ENCODE results near the gene RYR3.

RYR3 gene

GRCh38 chr15:33545866-33546265 is 235.1 kb downstream of the RYR3 start:
- Histone ChIP-seq H3F3A (ENCODE audit: insufficient read depth, low read length) (no peaks in the 10 kb centered on the region), H3K9ac (ENCODE audit: low read length) (no peak overlapping the region), H3K79me2 (ENCODE audit: low read length) (no peaks in the 10 kb centered on the region), H3K9me2 (replicated peaks; ENCODE audit: insufficient read depth, low read length) (no peaks in the 10 kb centered on the region), H2AFZ (ENCODE audit: low read length) (no peak overlapping the region), H4K20me1 (ENCODE audit: insufficient read depth, low read length) (no peaks in the 10 kb centered on the region), H3K9me3 (replicated peaks; ENCODE audit: insufficient read depth, low read length) (no peaks in the 10 kb centered on the region), H3K4me1 (ENCODE audit: low read length) (no peaks in the 10 kb centered on the region), H3K27me3 (replicated peaks; ENCODE audit: insufficient read depth, low read length) (no peaks in the 10 kb centered on the region), H3K4me3 (ENCODE audit: low read length) (no peak overlapping the region), H3K27ac (ENCODE audit: low read length) (no peak overlapping the region), H3K36me3 (replicated peaks; ENCODE audit: insufficient read depth, low read length) (no peaks in the 10 kb centered on the region), H3K4me2 (ENCODE audit: low read depth, low read length) (no peak overlapping the region)
- DNase-seq: no peak
- no peak for TF ChIP-seq CTCF (IDR thresholded peaks at IDR 0.05; ENCODE audit: low read length)
- TF ChIP-seq EZH2phosphoT487 (IDR thresholded peaks at IDR 0.05; ENCODE audit: low read length): no peak
- TF ChIP-seq EZH2 (optimal IDR thresholded peaks at IDR 0.05; ENCODE audit: low read depth, low read length): no peak

DNA sequence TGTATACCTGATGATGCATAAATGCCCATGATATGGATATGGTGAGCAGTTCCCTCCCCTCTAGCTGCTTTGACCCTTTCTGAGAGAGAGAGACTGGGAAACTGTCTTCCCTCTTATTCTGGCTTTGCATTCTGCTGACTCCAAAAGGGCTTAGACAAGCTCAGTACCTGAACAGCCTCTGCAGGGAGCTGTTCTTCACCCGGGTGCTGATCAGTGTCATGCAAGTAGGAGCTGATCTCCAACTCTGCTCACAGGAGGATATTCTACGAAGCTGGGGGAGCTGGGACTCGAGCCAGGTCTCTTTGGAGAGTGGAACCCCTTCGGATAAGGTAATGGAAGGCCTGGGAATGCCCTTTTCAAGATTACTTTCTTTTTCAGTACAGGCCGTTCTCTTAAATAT is 237.1 kb downstream of the RYR3 start:
- Histone ChIP-seq H3K9me3 (replicated peaks; ENCODE audit: insufficient read depth, low read length) (no peaks in the 10 kb centered on the region), H3K79me2 (ENCODE audit: low read length) (no peaks in the 10 kb centered on the region), H3K27ac (ENCODE audit: low read length) (no peak overlapping the region), H3K27me3 (replicated peaks; ENCODE audit: insufficient read depth, low read length) (no peaks in the 10 kb centered on the region), H4K20me1 (ENCODE audit: insufficient read depth, low read length) (no peaks in the 10 kb centered on the region), H3K9me2 (replicated peaks; ENCODE audit: insufficient read depth, low read length) (no peaks in the 10 kb centered on the region), H3K4me1 (ENCODE audit: low read length) (no peaks in the 10 kb centered on the region), H3F3A (ENCODE audit: insufficient read depth, low read length) (no peaks in the 10 kb centered on the region), H2AFZ (ENCODE audit: low read length) (no peak overlapping the region), H3K4me2 (ENCODE audit: low read depth, low read length) (no peak overlapping the region), H3K36me3 (replicated peaks; ENCODE audit: insufficient read depth, low read length) (no peaks in the 10 kb centered on the region), H3K4me3 (ENCODE audit: low read length) (no peak overlapping the region), H3K9ac (ENCODE audit: low read length) (no peak overlapping the region)
- TF ChIP-seq EZH2phosphoT487 (IDR thresholded peaks at IDR 0.05; ENCODE audit: low read length): no peak
- no peak for TF ChIP-seq CTCF (IDR thresholded peaks at IDR 0.05; ENCODE audit: low read length)
- TF ChIP-seq EZH2 (optimal IDR thresholded peaks at IDR 0.05; ENCODE audit: low read depth, low read length): no peak
- DNase-seq: peak; percentile 69

- no peaks in the 10 kb centered on the region for H4K20me1 ChIP-seq (ENCODE audit: insufficient read depth, low read length)
- H2AFZ ChIP-seq (ENCODE audit: low read length): no peak overlapping the region
- H3F3A ChIP-seq (ENCODE audit: insufficient read depth, low read length): no peaks in the 10 kb centered on the region
- no peaks in the 10 kb centered on the region for H3K36me3 ChIP-seq (replicated peaks; ENCODE audit: insufficient read depth, low read length)
- no peak overlapping the region for H3K4me3 ChIP-seq (ENCODE audit: low read length)
- H3K4me1 ChIP-seq (ENCODE audit: low read length): no peaks in the 10 kb centered on the region
- no peak for DNase-seq
- no peak overlapping the region for H3K27ac ChIP-seq (ENCODE audit: low read length)
- H3K27me3 ChIP-seq (replicated peaks; ENCODE audit: insufficient read depth, low read length): no peaks in the 10 kb centered on the region
- TF ChIP-seq EZH2 (optimal IDR thresholded peaks at IDR 0.05; ENCODE audit: low read depth, low read length) (no peak), CTCF (IDR thresholded peaks at IDR 0.05; ENCODE audit: low read length) (no peak), EZH2phosphoT487 (IDR thresholded peaks at IDR 0.05; ENCODE audit: low read length) (no peak)
- no peak overlapping the region for H3K9ac ChIP-seq (ENCODE audit: low read length)
- no peaks in the 10 kb centered on the region for H3K9me2 ChIP-seq (replicated peaks; ENCODE audit: insufficient read depth, low read length)
- no peak overlapping the region for H3K4me2 ChIP-seq (ENCODE audit: low read depth, low read length)
- no peaks in the 10 kb centered on the region for H3K9me3 ChIP-seq (replicated peaks; ENCODE audit: insufficient read depth, low read length)
- H3K79me2 ChIP-seq (ENCODE audit: low read length): no peaks in the 10 kb centered on the region
These were observed 241.1 kb downstream of the RYR3 start for GRCh38 chr15:33551860-33552259.
